GM12878 (cell line): ENCODE measurements around the gene INCA1. TPM values are rescaled to one million over a fixed set of nuclear protein-coding genes. Genes with fewer than 3 reads are reported as not detected.

Experiments
- ATF7 ChIP-seq: fragments of 450-650 bp; IDR thresholded peaks from 2 replicates; pipeline ENCODE4 v1.6.1; 2016; ENCODE audit warnings: low read depth, mild to moderate bottlenecking
- BCLAF1 ChIP-seq: fragments of 450-650 bp; IDR thresholded peaks from 2 replicates; pipeline ENCODE4 v1.6.1; 2017; ENCODE audit warnings: antibody characterized with exemption, mild to moderate bottlenecking, moderate library complexity
- CHD2 ChIP-seq: IDR thresholded peaks from 2 replicates; pipeline ENCODE4 v1.6.1; 2011; ENCODE audit warnings: low read depth, low read length, improper control_type of control experiment, borderline replicate concordance
- HDGF ChIP-seq: fragments of 450-650 bp; IDR thresholded peaks from 2 replicates; pipeline ENCODE4 v1.6.1; 2016; ENCODE audit warnings: antibody characterized with exemption
- MYB ChIP-seq: fragments of 150-350 bp; IDR thresholded peaks from 2 replicates; pipeline ENCODE4 v1.6.1; 2014; ENCODE audit warnings: mild to moderate bottlenecking, low read depth, low read length, borderline replicate concordance
- NBN ChIP-seq: fragments of 450-650 bp; IDR thresholded peaks from 2 replicates; pipeline ENCODE4 v1.6.1; 2016
- NR2C1 ChIP-seq: fragments of 450-650 bp; IDR thresholded peaks from 2 replicates; pipeline ENCODE4 v1.6.1; 2017; ENCODE audit warnings: antibody characterized with exemption, mild to moderate bottlenecking, moderate library complexity
- PAX5 ChIP-seq: IDR thresholded peaks from 2 replicates; pipeline ENCODE4 v1.6.1; 2011; ENCODE audit warnings: low read depth, low read length, borderline replicate concordance
- PKNOX1 ChIP-seq: fragments of 450-650 bp; IDR thresholded peaks from 2 replicates; pipeline ENCODE4 v1.6.1; 2016; ENCODE audit warnings: mild to moderate bottlenecking
- PML ChIP-seq: IDR thresholded peaks from 2 replicates; pipeline ENCODE4 v1.6.1; 2012; ENCODE audit warnings: low read length, inconsistent platforms
- POLR2AphosphoS5 ChIP-seq: IDR thresholded peaks from 2 replicates; pipeline ENCODE4 v1.6.1; 2011; ENCODE audit warnings: mild to moderate bottlenecking, low read length, inconsistent platforms
- POU2F2 ChIP-seq: IDR thresholded peaks from 3 replicates; pipeline ENCODE4 v1.6.1; 2011; ENCODE audit warnings: low read depth, mild to moderate bottlenecking, low read length, borderline replicate concordance
- RB1 ChIP-seq: fragments of 450-650 bp; formaldehyde crosslinking; IDR thresholded peaks from 2 replicates; pipeline ENCODE4 v1.6.1; 2017; ENCODE audit warnings: mild to moderate bottlenecking, borderline replicate concordance
- RCOR1 ChIP-seq: conservative IDR thresholded peaks from 2 replicates; pipeline ENCODE4 v1.6.1; 2012; ENCODE audit warnings: low read depth, low read length, improper control_type of control experiment
- SPI1 ChIP-seq: IDR thresholded peaks from 2 replicates; pipeline ENCODE4 v1.6.1; 2011; ENCODE audit warnings: low read depth, mild to moderate bottlenecking, low read length, moderate library complexity, borderline replicate concordance; ENCODE audit not compliant: insufficient read depth
- ZNF207 ChIP-seq: fragments of 450-650 bp; IDR thresholded peaks from 2 replicates; pipeline ENCODE4 v1.6.1; 2014; ENCODE audit warnings: antibody characterized with exemption, mild to moderate bottlenecking, borderline replicate concordance
- polyA plus RNA-seq, 11 experiments: library from polyadenylated mRNA; depleted of rRNA in 4 of 11; unstranded in 6 of 11; stranded (reverse) in 5 of 11; fragments of >200 nt; fragmentation: Nextera tagmentation in 4 of 11; fragmentation: Illumina TruSeq in 1 of 11; extraction: Ambion mirVana in 4 of 11; extraction: Trizol in 1 of 11; gene quantifications; 1 replicate in 1 of 11; 2 replicates in 10 of 11; pipeline versions ENCODE4 v1.2.1 to v1.2.3, GENCODE V29; 2011 to 2016; ENCODE audit warnings: inconsistent platforms in 2 of 11, missing spikeins in 2 of 11, low read depth in 1 of 11
- total RNA-seq, 4 experiments: library from RNA; depleted of rRNA in 3 of 4; stranded (reverse); fragments of >200 nt in 3 of 4; fragmentation: Illumina TruSeq in 1 of 4; extraction: Trizol in 1 of 4; gene quantifications; 2 replicates each; pipeline versions ENCODE4 v1.2.1 to v1.2.3, GENCODE V29; 2013 to 2021
- TF ChIP-seq, protein P1 (sequence below): fragments of 450-650 bp; formaldehyde crosslinking; IDR thresholded peaks from 2 replicates; pipeline ENCODE4 v1.4.0; 2022; ENCODE audit warnings: mild to moderate bottlenecking, moderate library complexity
- TF ChIP-seq, protein P2 (sequence below): fragments of 450-650 bp; IDR thresholded peaks from 2 replicates; pipeline ENCODE4 v1.6.1; 2017; ENCODE audit warnings: mild to moderate bottlenecking
- TF ChIP-seq, protein P3 (sequence below): fragments of 150-350 bp; IDR thresholded peaks from 2 replicates; pipeline ENCODE4 v1.6.1; 2014; ENCODE audit warnings: mild to moderate bottlenecking, low read depth, low read length

Gene INCA1
- total and polyA plus RNA-seq, 10 of the 15 experiments (the other 5 are each of a cell fraction or from before 2014, with no cell fraction given): 0.19 to 1.8 (median 0.45) TPM

DNA sequence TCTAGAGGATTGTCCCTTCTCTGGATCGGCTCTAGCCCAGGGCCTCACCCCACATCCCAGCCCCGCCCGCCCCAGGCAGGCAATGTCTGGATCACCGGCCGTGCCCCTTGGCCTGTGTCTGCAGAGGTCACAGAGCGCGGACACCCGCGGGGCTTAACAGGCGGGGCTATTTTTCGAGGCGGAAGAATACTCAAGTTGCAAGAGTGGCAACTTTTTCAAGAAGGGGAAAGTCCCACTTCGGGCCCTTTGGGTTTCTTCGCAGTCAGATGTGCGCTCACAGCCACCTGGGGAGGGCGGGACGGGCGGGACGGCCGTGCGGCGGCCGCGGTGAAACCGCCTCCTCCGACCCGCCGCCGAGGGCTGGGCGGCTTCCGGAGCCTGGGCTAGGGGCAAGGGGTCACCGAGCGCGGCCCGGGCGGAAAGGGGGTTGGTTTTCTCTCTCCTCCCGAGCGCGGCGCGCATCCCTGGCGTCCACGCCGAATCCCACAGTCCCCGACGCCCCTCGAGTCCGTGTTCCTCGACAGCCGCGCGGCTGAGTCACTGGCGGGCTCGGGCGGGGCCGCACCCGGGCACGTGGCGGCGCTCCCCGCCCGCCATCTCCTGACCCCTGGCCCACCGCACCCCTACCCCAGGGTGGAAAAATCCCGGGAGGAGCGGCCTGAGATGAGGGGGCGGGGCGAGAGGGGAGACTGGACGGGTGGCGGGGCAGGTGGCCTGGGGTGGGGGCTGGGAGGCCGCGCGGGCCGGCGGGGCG is 47.8 kb downstream of the INCA1 start (continued):
- TF ChIP-seq SPI1: no peak
- peak; percentile 5; the same call in 1 of the 2 replicates for TF ChIP-seq POLR2AphosphoS5
- TF ChIP-seq RB1: peak; percentile 68; the same call in 1 of the 2 replicates
- TF ChIP-seq, protein P1, sequence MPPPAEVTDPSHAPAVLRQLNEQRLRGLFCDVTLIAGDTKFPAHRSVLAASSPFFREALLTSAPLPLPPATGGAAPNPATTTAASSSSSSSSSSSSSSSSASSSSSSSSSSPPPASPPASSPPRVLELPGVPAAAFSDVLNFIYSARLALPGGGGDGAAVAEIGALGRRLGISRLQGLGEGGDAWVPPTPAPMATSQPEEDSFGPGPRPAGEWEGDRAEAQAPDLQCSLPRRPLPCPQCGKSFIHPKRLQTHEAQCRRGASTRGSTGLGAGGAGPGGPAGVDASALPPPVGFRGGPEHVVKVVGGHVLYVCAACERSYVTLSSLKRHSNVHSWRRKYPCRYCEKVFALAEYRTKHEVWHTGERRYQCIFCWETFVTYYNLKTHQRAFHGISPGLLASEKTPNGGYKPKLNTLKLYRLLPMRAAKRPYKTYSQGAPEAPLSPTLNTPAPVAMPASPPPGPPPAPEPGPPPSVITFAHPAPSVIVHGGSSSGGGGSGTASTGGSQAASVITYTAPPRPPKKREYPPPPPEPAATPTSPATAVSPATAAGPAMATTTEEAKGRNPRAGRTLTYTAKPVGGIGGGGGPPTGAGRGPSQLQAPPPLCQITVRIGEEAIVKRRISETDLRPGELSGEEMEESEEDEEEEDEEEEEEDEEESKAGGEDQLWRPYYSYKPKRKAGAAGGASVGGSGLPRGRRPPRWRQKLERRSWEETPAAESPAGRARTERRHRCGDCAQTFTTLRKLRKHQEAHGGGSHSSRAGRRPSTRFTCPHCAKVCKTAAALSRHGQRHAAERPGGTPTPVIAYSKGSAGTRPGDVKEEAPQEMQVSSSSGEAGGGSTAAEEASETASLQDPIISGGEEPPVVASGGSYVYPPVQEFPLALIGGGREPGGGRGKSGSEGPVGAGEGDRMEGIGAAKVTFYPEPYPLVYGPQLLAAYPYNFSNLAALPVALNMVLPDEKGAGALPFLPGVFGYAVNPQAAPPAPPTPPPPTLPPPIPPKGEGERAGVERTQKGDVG (CRISPR knock-in tag): no peak
- TF ChIP-seq, protein P2, sequence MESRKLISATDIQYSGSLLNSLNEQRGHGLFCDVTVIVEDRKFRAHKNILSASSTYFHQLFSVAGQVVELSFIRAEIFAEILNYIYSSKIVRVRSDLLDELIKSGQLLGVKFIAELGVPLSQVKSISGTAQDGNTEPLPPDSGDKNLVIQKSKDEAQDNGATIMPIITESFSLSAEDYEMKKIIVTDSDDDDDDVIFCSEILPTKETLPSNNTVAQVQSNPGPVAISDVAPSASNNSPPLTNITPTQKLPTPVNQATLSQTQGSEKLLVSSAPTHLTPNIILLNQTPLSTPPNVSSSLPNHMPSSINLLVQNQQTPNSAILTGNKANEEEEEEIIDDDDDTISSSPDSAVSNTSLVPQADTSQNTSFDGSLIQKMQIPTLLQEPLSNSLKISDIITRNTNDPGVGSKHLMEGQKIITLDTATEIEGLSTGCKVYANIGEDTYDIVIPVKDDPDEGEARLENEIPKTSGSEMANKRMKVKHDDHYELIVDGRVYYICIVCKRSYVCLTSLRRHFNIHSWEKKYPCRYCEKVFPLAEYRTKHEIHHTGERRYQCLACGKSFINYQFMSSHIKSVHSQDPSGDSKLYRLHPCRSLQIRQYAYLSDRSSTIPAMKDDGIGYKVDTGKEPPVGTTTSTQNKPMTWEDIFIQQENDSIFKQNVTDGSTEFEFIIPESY: no peak
- no peak for TF ChIP-seq BCLAF1
- TF ChIP-seq PKNOX1: 0 out of 2 replicates have a peak, but pooled peaks have one; percentile 11
- 0 out of 2 replicates have a peak, but pooled peaks have one; percentile 1 for TF ChIP-seq NBN
- peak; percentile 78; the same call in 1 of the 2 replicates for TF ChIP-seq RCOR1
- TF ChIP-seq NR2C1: peak; percentile 23; the same call in 1 of the 2 replicates
- no peak for TF ChIP-seq ATF7
- TF ChIP-seq, protein P3, sequence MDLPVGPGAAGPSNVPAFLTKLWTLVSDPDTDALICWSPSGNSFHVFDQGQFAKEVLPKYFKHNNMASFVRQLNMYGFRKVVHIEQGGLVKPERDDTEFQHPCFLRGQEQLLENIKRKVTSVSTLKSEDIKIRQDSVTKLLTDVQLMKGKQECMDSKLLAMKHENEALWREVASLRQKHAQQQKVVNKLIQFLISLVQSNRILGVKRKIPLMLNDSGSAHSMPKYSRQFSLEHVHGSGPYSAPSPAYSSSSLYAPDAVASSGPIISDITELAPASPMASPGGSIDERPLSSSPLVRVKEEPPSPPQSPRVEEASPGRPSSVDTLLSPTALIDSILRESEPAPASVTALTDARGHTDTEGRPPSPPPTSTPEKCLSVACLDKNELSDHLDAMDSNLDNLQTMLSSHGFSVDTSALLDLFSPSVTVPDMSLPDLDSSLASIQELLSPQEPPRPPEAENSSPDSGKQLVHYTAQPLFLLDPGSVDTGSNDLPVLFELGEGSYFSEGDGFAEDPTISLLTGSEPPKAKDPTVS: 0 out of 2 replicates have a peak, but pooled peaks have one; percentile 36
- TF ChIP-seq PAX5: 0 out of 2 replicates have a peak, but pooled peaks have one; percentile 0
- no peak for TF ChIP-seq PML
- no peak for TF ChIP-seq ZNF207
- TF ChIP-seq POU2F2: no peak
- TF ChIP-seq MYB: no peak
- no peak for TF ChIP-seq HDGF
- TF ChIP-seq CHD2: peak; percentile 79
